C1 segment of cervical spinal cord (tissue), 14 donors: ENCODE data around the gene IGFBP2.

Experiments used
- DNase-seq, 14 donors: peaks; one replicate each; lab custom pipeline; 2025; lab: John Stamatoyannopoulos, UW

IGFBP2 gene

DNA sequence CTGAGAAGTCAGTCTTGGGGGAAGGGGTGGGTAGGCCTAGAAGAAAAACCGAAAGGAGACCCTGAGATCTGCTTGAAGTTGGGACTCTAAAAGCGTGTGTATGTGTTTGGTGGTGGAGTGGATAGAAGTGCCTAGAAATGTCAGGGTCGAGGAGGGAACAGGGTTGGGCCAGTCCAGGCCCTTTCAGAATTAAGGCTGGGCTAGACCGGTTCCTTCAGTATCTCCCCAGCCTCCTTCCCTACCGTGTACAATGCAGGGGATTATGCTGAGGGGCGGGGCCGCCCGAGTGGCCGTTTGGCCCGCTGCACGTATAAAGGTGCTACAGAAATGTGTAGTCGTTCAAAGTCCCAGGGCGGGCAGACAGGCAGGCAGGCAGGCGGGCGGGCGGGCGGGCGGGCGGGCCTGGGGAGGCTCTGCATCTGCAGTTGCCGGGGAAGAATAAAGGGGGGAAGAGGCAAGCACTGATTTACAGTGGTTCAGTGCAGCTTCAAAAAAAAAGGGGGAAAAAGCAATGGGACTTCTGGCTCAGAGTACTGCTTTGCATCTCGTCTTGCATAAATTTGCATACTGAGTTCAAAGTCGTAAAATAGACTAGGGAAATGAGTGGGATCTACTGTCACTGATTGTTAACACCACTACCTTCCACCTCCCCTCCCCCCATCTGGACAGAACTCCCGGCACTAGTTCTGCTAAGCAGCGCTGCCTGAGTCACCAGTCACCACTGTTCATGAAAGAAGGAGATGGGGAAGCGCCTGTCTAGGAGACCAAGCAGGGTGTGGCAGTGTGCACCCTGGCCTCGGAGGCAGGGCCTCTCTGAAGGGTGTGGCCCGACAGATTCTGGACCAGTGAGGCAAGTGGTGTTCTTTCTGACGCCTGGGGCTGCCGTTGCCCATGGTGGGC lies 3.6 kb downstream of the IGFBP2 start:
- DNase-seq = no peak

DNA sequence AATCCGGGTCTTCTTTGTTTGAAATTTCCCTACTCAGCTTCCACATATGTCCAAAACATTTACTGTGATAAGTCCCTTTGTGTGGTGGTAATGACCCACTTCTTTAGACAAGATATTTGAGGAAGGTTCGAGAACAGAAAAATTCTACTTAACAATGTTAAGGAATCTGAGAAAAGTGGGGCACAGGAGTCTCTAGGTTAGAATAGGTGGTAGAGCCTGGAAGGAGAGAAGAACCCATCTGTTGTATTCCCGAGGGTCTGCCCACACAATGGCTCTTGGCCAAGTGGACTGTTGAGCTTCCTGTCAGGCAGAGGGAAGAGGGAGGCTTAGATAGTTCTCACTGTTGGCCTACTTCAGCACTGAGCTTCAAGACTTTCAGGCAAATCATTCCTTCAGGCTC lies 4.3 kb downstream of the IGFBP2 start:
- DNase-seq = no peak

DNA sequence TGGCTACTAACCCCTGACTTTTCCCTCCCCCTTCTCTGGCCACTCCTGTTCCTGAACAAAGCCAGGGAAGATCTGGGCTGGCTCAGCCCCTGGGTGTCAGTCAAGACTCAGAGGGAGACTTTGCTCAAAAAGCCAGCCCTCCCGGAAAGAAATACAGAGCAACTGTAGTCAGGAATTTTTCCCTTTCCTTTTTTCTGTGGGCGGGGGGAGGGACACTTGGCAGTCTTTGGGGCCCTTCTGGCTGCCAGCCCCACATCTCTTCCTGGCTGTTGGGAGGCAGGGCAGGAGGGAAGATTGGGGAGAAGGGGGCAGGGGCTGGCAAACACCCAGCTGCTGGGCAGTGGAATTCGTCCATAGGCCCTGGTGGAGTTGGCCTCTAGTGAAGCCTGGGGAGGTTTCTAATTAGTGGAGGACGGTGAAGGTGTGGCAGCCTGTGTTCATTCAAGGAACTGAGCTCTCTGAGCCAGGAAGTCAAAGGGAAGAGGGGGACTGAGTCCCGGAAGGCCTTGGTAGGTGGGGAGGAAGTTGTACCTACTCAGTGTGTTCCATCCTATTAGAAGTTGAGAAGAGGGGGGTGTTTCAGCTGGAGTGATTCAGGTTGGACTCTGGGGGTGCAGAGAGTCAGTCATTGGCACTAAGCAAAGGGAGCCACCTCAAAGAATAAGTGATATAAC lies 10.9 kb downstream of the IGFBP2 start:
- DNase-seq = no peak

DNA sequence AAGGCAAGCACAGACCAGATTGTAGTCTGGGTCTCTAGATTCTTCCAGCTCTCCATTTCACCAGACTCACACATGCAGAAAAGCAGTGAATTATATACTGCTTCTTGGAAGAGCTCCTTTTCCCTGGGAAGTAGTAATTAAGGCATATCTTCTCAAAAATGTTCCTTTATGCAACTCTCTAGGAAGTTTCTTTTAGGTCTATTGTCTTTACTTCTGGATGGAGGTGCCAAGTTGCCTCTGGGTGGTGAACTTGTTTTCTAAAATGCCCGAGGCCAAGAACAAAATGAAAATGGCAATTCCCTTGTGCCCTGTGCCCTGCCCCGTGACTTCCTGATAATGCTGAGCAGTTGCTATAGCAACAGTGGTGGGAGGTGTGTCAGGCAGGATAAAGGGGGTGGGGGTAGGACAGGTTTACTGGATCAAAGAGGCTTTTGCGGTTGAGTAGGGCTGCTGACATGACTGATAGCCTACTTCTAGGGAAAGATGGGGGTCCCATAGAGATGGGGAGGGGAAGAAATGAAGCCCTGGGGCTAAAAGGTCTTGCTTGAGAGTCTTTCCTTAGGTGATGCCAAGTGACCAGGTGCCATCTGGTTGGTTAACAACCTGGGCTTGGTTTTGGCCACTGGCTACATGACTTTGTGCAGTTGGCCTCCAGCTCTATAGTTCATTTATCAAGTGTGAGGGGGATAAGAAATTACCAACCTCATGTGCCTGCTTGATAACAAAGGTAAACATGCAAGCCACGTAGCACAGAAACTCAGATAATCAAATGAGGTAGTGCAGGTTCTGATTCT lies 11.8 kb downstream of the IGFBP2 start:
- no peak for DNase-seq

DNA sequence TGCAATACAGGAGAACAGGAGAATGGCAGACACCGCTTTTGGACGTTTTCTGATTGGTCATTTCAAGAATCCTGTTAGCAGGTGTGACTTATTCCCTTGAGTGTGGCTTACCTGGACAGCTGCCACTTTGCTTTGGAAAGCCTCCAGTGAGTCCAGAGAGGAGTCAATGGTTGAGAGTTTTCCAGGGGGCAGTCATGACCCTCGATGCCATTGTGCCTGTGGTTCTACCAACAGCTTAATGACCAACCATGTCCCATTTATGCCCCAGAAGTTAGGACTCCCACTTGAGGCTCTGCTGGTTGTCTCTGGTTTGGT lies 12.4 kb downstream of the IGFBP2 start:
- no peak for DNase-seq

DNA sequence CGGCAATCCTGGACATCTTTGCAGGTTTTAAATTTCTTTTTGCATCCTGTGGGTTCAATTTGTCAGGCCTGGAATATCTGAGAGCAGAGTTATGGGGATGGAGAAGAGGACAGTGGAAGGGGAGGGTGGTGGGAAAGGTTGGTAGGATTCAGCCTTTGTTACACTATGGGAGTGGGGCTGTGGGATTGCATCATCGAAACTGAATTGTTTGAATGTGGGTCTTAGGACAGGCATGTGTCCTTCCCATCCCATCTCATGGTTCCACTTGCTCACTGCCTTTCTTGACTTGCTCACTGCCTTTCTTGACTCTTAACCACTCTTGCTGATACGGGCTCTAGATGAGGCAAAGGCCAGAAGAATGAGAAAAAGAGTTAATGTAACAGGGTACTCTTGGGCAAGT lies 12.9 kb downstream of the IGFBP2 start:
- no peak for DNase-seq

DNA sequence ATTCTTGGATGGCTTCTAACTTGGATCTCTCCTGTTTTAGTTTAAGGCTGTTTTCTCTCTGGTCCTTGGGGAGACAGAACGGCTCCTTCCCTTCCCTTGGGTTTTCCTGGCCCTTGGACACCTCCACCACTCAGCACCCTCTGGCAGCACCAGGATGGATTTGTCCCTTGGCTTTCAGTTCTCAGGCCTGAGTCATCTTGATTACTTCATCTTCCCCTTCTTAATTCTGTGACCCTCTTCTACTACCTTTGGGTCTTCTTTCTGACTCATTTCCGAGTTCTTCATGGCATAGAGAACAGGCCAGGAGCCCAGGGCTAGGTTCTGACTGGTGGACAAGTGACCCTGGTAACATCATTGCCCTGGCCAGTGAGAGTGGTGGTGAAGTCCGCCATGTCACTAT lies 14.9 kb downstream of the IGFBP2 start:
- no peak for DNase-seq

DNA sequence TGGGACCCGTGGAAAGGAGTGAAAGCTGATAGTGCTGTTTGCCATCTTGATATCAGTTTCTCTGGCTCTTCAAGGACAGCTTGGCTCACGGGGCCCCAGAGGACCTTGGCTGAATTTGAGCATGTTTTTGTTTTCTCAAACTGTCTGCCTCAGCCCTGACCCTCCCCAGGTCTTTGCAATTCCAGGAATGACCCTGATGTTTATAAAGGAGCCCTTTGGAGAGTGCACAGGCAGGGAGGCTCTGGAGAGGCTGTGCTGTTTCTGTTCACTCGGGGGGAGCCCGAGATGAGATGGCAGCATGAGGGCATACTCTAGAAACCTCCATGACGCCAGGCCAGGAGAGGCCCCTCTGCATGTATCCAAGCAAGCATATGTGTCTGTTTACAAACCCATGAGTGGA lies 16.4 kb downstream of the IGFBP2 start:
- DNase-seq = no peak

DNA sequence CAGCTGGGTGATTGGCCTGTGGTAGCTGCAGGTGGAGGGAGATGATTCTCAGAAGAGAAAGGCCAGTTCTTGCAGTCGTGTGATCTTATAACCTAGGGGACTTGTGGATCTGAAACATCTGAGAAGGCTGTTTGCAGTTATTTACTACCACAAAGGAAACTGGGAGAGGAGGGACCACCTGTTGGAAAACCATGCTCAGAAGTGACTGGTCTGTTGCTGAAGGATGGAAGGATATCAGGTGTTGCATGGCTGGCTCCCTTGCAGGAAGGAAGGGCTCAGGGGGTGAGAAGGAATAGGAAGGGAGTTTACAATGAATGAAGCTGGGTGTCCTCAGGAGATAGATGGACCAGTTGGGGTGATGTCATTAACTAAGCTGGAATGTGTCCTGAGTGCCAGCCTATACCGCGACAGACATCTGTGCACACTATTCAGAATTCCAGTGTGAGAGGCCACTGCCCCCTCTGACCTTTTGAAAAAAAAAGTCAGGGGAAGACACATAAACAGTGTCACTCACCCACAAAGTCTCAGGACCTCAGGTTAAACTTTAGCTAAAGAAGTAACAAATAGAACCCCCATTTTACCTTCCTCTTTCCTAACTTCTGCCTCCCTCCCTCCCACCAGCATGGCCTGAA lies 17.5 kb downstream of the IGFBP2 start:
- DNase-seq = no peak

DNA sequence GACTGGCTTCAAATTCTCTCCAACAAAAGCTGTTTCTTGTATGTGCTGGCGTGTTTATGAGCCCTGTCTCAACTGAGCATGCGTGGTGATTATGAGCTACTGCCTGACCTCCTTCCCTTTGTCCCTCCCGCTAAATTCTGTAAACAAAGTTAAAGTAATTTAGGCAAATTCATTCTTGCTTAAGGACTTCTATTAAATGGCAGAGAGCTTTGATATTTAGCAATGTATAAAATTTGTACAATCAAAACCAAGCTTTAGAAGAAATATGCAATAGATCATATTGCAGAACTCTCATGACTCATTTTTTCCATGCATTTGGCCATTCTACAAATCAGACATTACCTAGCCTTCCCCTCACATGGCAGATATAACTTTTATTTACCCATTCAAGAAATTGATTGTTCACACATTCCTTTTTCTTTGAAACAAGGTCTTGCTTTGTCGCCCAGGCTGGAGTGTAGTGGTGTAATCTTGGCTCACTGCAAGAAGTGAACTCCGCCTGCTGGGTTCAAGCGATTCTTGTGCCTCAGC lies 18.2 kb downstream of the IGFBP2 start:
- DNase-seq = no peak

DNA sequence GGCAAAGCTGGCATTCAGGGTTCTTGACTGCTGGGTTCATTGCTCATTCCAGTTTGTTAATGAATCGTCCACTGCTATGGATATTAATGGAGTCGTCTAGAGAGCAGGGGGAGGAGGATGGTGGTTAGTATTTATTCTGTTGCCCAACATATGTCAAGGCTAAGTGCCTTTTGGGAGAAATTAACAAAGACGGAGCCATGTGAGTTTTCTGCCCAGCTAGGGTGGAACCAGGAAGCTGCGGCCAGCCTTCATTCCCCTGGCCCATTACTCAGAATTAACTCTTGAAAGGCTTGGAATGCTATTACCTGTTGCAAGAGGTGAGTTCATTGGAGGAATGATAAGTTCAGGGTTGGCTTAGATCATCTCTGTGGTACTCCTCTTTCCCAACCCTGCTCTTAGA lies 19.3 kb downstream of the IGFBP2 start:
- DNase-seq = no peak

DNA sequence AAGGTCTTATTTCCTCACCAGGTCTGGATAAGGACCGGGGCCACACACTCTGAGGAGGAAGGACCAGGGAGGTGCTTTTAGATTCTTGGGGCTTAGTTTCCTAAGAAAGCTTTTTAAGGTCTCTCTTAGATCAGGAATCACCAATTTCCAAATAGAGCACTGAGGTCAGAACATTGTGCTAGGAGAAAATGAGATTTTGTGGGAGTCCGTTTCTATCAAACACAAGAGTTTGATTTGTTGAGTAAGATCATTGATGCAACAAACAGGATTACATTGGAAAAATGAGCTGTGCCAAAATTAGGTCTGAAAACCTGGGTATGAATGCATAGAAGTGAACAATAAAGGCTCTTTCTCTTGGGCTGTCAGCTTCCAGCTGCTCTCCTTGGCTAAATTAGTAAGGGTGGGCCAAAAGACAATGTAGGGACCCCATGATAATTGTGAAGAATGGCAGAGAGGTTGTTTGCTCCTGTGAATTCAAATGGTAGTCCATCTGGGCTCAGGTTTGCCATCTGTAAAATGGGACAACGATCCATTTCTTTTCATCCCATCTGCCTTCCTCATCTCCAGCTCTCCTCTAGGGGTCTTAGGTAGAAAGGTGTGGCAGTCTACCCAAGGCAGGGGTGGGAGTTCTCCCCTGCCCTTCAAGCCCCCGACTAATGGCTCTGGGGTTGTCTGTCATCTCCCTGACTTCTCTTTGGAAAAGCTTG lies 20.0 kb downstream of the IGFBP2 start:
- DNase-seq = no peak

DNA sequence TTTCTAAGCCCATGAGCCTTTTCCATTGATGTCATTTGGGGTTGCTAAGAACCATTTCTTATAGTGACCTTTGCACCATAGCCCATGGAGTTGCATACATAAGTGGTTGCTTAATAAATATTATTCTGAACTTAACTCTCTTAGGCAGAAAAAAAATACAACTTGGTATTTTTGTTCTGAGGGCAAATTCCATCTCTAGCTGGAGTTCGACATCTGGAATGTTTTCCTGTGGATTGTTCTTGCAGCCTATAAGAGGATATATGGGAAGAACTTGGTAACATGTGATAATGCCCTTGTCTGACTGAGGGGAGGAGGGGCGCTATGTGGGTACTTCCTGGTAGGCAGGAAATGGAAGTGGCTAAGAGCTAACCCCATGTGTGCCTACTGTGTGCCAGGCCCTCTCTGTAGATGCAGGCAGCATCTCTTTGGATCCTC lies 20.7 kb downstream of the IGFBP2 start:
- DNase-seq = no peak

DNA sequence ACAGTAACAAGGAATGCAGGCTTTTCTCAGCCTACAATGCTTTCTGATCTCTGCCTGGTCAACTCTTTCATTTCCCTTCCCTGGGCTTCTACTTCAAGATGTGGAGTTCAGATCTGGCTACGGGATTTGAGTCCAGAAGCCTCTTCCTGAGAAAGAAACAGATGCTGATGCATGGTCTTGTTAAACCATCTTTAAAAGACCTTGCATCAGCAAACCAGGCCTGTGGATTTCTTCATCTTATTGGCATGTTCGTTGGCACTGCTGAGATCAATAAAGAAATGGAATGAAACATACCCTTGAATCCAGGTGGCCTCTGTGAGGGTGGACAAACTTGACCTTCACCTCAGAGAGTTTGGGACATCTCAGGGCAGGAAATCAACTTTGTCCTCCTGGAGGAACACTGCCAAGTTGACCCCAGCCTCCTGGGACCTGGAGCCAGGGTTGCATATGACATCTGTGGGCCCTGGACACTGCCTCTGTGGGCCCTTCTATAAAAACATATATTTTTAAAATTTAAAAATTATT lies 21.4 kb downstream of the IGFBP2 start:
- DNase-seq = no peak

DNA sequence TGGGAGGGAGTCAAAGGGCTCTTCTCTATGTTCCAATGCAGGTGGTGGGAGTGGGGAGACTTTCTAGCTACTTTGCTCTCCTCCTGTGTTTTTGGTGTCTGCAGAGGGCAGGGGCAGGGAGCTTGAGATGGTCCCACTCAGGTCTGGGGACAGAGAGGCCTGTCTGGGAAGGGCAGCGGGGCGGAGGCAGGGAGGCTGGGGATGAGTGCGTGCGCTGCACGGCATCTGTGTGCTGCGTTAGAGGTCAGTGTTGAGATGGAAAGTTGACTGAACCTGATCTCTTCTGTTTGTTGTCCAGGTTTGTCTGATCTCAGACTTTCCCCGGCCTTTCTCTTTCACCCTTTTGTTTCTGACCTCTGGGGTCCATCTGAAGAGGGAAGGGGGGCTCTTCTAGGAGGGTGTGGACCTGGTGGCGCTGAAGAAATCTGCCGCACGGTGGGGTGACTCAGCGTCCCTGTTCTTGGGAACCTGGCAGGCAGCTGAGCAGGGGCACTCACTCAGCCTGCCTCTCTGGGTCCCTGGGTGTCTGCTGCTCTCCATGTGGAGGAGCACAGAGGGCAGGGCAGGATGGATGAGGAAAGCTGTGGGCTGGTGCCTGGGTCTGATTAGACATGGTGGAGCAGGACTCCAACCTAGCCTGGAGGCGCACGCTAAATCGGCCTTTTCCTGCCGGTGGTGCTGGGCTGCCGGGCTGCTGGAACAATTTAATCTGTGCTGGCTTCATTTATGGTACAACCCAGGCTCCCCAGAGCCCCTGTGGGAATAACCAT lies 24.1 kb downstream of the IGFBP2 start:
- no peak for DNase-seq

DNA sequence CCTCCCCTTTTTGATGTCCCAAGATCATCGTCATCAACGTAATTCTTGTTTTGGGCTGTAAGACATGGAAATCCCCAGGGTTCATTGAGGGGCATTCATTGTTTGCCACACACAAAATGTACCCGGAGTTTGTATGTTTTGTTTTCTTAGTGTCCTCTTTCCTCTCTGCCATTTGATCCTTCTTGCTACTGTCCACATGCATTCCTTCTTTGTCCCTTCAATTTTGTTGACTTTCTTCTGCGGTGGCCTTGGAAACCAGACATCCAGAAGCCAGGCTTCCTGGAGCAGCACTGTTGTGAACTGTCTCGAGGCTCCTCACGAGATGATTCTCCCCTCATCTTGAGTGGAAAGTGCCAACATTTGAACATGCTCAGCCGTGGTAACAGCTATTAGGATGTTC lies 24.8 kb downstream of the IGFBP2 start:
- no peak for DNase-seq

DNA sequence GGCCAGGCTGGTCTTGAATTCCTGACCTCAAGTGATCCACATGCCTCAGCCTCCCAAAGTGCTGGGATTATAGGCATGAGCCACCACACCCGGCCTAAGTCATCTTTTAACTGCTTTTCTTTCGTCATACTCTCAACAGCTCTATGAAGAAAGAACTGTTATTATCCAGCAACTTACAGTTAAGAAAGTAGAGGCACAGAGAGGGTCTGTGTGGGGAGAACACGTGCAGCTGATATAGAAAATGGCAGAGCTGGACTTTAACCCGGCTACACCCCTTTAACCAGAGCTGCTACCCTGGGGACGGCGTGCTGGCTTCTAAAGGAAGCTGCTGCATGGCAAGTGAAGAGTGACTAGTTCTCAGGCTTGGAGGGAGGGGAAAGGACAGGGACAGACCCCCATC lies 25.5 kb downstream of the IGFBP2 start:
- no peak for DNase-seq

DNA sequence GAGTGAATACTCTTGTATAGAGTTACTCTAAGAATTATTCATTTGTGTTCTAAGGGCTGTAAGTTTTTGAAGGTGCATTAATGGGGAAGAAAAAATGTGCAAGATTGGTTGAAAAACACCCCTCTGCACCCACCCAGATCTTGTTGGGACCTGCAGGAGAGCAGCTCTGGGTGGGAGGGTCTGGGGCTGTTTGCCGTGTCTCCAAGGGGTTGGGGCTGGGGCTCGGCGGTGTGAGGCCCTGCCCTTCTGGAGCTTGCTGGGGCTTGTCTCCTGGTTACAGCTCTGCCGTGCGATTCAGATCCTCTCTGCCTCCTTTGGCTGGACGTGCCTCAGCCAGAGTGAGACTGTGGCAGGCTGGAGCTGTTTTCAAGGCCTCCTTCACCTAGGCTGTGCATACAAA lies 26.1 kb downstream of the IGFBP2 start:
- no peak for DNase-seq

DNA sequence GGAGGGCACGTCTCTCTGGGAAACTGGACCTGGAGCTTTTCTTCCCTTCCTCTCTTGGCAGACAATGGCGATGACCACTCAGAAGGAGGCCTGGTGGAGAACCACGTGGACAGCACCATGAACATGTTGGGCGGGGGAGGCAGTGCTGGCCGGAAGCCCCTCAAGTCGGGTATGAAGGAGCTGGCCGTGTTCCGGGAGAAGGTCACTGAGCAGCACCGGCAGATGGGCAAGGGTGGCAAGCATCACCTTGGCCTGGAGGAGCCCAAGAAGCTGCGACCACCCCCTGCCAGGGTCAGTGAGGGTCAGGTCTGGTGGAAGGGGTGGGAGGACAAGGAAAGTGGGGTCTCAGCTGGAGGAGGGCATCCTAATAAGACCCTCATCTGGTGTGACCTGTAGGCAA lies 27.3 kb downstream of the IGFBP2 start:
- no peak for DNase-seq

DNA sequence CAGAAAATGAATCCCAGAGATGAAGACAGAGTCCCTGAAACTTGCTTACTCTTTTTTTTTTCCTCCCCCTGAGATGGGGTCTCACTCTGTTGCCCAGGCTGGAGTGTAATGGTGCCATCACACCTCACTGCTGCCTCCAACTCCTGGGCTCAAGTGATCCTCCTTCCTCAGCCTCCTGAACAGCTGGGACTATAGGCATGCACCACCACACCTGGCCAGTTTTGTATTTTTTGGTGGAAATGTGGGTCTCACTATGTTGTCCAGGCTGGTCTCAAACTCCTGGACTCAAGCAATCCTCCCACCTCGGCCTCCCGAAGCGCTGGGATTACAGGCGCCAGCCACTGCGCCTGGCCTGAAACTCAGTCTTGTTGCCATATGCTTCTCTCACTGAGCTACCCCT lies 27.8 kb downstream of the IGFBP2 start:
- DNase-seq = no peak
